ENCODE data around the gene PLCG1.

DNA sequence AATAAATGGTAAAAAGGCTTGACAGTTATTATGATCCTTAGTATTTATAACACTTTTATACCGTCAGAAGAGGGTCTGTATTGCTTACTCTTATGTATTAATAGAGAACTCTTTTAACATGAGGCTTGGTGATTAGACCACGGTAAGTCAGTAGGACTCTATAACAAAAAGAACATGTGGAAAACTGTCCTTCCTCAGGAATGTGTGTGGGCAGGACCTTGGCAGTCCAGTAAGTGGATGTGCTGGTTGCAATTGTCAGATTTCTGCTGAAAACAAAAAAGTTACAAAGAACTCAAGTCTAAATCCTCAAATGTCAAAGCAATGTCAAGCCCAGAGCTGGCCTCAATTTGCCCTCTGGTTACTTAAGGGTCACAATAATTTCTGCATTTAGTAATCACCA lies 81.1 kb downstream of the PLCG1 start:
- TF ChIP-seq TAF1 (IDR thresholded peaks at IDR 0.05; ENCODE audit: borderline replicate concordance, low read depth, low read length): no peak
- no peak for TF ChIP-seq POLR2AphosphoS5 (IDR thresholded peaks at IDR 0.05; ENCODE audit: low read depth, low read length)

Data from GM12892 (cell line).